ENCODE measurements around the gene AFP. TPM values are rescaled to one million over a fixed set of nuclear protein-coding genes. Genes with fewer than 3 reads are reported as not detected.

Gene AFP
- total and polyA plus RNA-seq, 9 of the 15 experiments (the other 6 are each of a cell fraction or from before 2014, with no cell fraction given) = 0.47 to 6.2 (median 3.0) TPM

DNA sequence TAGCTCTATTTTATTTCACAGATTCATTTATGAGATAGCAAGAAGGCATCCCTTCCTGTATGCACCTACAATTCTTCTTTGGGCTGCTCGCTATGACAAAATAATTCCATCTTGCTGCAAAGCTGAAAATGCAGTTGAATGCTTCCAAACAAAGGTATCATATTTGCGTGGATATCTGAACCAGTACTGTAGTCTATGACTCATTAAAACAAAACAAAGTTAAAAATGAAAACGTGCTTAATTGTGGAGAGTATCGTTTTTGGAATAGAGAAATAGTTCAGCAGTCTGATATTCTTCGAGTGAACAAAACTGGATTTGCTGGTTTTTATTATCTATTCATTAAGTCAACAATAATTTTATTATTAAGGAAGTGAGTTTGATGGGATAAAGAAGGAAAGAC, 6.3 kb downstream of the AFP start:
- Histone ChIP-seq H3K4me1 (replicated peaks in 1 of 2; ENCODE audit: control insufficient read depth in 2 of 2, insufficient read depth in 2 of 2, low read length in 2 of 2) (no peaks in the 10 kb centered on the region), H3K4me3 (no peak overlapping the region), H3K27me3 (ENCODE audit: control insufficient read depth in 2 of 2, insufficient read depth in 2 of 2, low read length in 2 of 2) (no peaks in the 10 kb centered on the region), H3K9ac (ENCODE audit: insufficient read depth in 1 of 2, low read depth in 2 of 2, low read length in 2 of 2) (no peak overlapping the region), H3K9me1 (ENCODE audit: control insufficient read depth, insufficient read depth, low read length) (no peaks in the 10 kb centered on the region), H4K20me1 (replicated peaks; ENCODE audit: control insufficient read depth, insufficient read depth, low read length) (no peaks in the 10 kb centered on the region), H2AFZ (ENCODE audit: low read depth, low read length) (peak overlapping the region; percentile 64; the same call in 1 of the 2 replicates), H3K79me2 (ENCODE audit: control insufficient read depth, insufficient read depth, low read length) (no peaks in the 10 kb centered on the region), H3K36me3 (ENCODE audit: control insufficient read depth, insufficient read depth, low read length) (no peaks in the 10 kb centered on the region), H3K4me2 (ENCODE audit: insufficient read depth, low read length) (no peak overlapping the region), H3K27ac (ENCODE audit: extremely low read depth, low read depth, low read length) (no peak overlapping the region), H3K9me3 (replicated peaks; ENCODE audit: control insufficient read depth, insufficient read depth, low read depth, low read length) (no peaks in the 10 kb centered on the region)
- no peak for FAIRE-seq
- TF ChIP-seq BDP1 (IDR thresholded peaks at IDR 0.05; ENCODE audit: insufficient read depth, insufficient read length) = no peak
- TF ChIP-seq, protein P1, sequence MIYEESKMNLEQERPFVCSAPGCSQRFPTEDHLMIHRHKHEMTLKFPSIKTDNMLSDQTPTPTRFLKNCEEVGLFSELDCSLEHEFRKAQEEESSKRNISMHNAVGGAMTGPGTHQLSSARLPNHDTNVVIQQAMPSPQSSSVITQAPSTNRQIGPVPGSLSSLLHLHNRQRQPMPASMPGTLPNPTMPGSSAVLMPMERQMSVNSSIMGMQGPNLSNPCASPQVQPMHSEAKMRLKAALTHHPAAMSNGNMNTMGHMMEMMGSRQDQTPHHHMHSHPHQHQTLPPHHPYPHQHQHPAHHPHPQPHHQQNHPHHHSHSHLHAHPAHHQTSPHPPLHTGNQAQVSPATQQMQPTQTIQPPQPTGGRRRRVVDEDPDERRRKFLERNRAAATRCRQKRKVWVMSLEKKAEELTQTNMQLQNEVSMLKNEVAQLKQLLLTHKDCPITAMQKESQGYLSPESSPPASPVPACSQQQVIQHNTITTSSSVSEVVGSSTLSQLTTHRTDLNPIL (CRISPR knock-in tag; IDR thresholded peaks at IDR 0.05) = no peak
- no peak for ATAC-seq
- DNase-seq (ENCODE audit: extremely low read depth in 1 of 4, low spot score in 3 of 4) = no peak
- WGBS (ENCODE audit: insufficient coverage, low coverage, missing lambda C conversion rate) = 21% methylated on average over 5 of the region's 5 CpGs
- in situ Hi-C loops (cut with MboI) (no loop called here), intact Hi-C loops (cut with micrococcal nuclease) (loop anchor here (10.0 kb wide), 2 partner anchors 127 to 213 kb away; no protein-coding TSS in a partner anchor)
- ChIA-PET POLR2A (no interaction called here), CTCF (ENCODE audit: low intra/inter-chr PET ratio) (no interaction called here)
- BruUV-seq (replicated peaks) = no TSS peak

DNA sequence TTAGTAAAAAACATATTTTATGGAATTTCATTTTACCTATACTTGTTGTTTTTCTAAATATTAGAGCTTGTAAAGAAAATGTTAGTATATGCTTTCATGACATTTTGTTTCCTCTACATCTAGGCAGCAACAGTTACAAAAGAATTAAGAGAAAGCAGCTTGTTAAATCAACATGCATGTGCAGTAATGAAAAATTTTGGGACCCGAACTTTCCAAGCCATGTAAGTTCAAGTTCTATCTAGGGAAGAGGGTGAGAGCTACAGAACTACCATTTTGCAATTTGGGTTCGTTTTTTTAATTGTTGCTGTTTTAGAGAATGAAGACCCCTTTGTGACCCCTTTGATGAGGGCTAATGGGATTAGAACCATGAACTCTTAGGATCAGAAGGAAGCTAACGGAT, 7.2 kb downstream of the AFP start:
- ATAC-seq (no peak), DNase-seq (ENCODE audit: extremely low read depth in 1 of 4, low spot score in 3 of 4) (no peak), FAIRE-seq (no peak)
- ChIA-PET POLR2A (interaction anchor here (0.7 kb wide), 1 partner anchor 1258 kb away, joined by 3 read pairs; no protein-coding TSS in a partner anchor), CTCF (ENCODE audit: low intra/inter-chr PET ratio) (no interaction called here)
- Histone ChIP-seq H3K4me3 (no peak overlapping the region), H3K4me1 (replicated peaks in 1 of 2; ENCODE audit: control insufficient read depth in 2 of 2, insufficient read depth in 2 of 2, low read length in 2 of 2) (no peaks in the 10 kb centered on the region), H3K27me3 (ENCODE audit: control insufficient read depth in 2 of 2, insufficient read depth in 2 of 2, low read length in 2 of 2) (no peaks in the 10 kb centered on the region), H3K36me3 (ENCODE audit: control insufficient read depth, insufficient read depth, low read length) (no peaks in the 10 kb centered on the region), H3K9ac (ENCODE audit: insufficient read depth in 1 of 2, low read depth in 2 of 2, low read length in 2 of 2) (no peak overlapping the region), H4K20me1 (replicated peaks; ENCODE audit: control insufficient read depth, insufficient read depth, low read length) (no peaks in the 10 kb centered on the region), H3K27ac (ENCODE audit: extremely low read depth, low read depth, low read length) (no peak overlapping the region), H3K4me2 (ENCODE audit: insufficient read depth, low read length) (no peak overlapping the region), H3K9me1 (ENCODE audit: control insufficient read depth, insufficient read depth, low read length) (no peaks in the 10 kb centered on the region), H3K9me3 (replicated peaks; ENCODE audit: control insufficient read depth, insufficient read depth, low read depth, low read length) (no peaks in the 10 kb centered on the region), H3K79me2 (ENCODE audit: control insufficient read depth, insufficient read depth, low read length) (no peaks in the 10 kb centered on the region), H2AFZ (ENCODE audit: low read depth, low read length) (0 out of 2 replicates have a peak overlapping the region, but pooled peaks have one; percentile 64)
- 20% methylated on average over 3 of the region's 3 CpGs for WGBS (ENCODE audit: insufficient coverage, low coverage, missing lambda C conversion rate)
- in situ Hi-C loops (cut with MboI) (no loop called here), intact Hi-C loops (cut with micrococcal nuclease) (loop anchor here (10.0 kb wide), 2 partner anchors 128 to 212 kb away; no protein-coding TSS in a partner anchor)
- no TSS peak for BruUV-seq (replicated peaks)
- TF ChIP-seq ZBTB1 (CRISPR knock-in tag; IDR thresholded peaks at IDR 0.05; ENCODE audit: borderline replicate concordance, low read depth) (no peak), FOXA1 (IDR thresholded peaks at IDR 0.05; ENCODE audit: borderline replicate concordance) (no peak), RUNX1 (IDR thresholded peaks at IDR 0.05; ENCODE audit: low read depth) (no peak), PHB (CRISPR knock-in tag; IDR thresholded peaks at IDR 0.05) (no peak), POLR3A (IDR thresholded peaks at IDR 0.05; ENCODE audit: borderline replicate concordance, extremely low read depth, insufficient read depth, insufficient read length) (no peak), ZNF212 (CRISPR knock-in tag; IDR thresholded peaks at IDR 0.05) (no peak), E2F3 (CRISPR knock-in tag; IDR thresholded peaks at IDR 0.05) (no peak), WHSC1 (IDR thresholded peaks at IDR 0.05; ENCODE audit: low read length) (no peak), DDX20 (tag; IDR thresholded peaks at IDR 0.05; ENCODE audit: low read depth) (no peak), PRMT5 (CRISPR knock-in tag; IDR thresholded peaks at IDR 0.05) (no peak)
- TF ChIP-seq, protein P2, sequence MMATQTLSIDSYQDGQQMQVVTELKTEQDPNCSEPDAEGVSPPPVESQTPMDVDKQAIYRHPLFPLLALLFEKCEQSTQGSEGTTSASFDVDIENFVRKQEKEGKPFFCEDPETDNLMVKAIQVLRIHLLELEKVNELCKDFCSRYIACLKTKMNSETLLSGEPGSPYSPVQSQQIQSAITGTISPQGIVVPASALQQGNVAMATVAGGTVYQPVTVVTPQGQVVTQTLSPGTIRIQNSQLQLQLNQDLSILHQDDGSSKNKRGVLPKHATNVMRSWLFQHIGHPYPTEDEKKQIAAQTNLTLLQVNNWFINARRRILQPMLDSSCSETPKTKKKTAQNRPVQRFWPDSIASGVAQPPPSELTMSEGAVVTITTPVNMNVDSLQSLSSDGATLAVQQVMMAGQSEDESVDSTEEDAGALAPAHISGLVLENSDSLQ (IDR thresholded peaks at IDR 0.05) = no peak
- TF ChIP-seq, protein P3, sequence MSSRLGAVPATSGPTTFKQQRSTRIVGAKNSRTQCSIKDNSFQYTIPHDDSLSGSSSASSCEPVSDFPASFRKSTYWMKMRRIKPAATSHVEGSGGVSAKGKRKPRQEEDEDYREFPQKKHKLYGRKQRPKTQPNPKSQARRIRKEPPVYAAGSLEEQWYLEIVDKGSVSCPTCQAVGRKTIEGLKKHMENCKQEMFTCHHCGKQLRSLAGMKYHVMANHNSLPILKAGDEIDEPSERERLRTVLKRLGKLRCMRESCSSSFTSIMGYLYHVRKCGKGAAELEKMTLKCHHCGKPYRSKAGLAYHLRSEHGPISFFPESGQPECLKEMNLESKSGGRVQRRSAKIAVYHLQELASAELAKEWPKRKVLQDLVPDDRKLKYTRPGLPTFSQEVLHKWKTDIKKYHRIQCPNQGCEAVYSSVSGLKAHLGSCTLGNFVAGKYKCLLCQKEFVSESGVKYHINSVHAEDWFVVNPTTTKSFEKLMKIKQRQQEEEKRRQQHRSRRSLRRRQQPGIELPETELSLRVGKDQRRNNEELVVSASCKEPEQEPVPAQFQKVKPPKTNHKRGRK (tag; IDR thresholded peaks at IDR 0.05) = no peak
